AG20443 (cell line): ENCODE data around the gene SOAT2.

Experiments used
- DNase-seq: peaks from one replicate; pipeline ENCODE4 v3.0.0; 2012; ENCODE audit warnings: low spot score, mixed read lengths

Gene SOAT2

GRCh38 chr12:53065470-53065869 lies 37.8 kb upstream of the SOAT2 start:
- DNase-seq = no peak

DNA sequence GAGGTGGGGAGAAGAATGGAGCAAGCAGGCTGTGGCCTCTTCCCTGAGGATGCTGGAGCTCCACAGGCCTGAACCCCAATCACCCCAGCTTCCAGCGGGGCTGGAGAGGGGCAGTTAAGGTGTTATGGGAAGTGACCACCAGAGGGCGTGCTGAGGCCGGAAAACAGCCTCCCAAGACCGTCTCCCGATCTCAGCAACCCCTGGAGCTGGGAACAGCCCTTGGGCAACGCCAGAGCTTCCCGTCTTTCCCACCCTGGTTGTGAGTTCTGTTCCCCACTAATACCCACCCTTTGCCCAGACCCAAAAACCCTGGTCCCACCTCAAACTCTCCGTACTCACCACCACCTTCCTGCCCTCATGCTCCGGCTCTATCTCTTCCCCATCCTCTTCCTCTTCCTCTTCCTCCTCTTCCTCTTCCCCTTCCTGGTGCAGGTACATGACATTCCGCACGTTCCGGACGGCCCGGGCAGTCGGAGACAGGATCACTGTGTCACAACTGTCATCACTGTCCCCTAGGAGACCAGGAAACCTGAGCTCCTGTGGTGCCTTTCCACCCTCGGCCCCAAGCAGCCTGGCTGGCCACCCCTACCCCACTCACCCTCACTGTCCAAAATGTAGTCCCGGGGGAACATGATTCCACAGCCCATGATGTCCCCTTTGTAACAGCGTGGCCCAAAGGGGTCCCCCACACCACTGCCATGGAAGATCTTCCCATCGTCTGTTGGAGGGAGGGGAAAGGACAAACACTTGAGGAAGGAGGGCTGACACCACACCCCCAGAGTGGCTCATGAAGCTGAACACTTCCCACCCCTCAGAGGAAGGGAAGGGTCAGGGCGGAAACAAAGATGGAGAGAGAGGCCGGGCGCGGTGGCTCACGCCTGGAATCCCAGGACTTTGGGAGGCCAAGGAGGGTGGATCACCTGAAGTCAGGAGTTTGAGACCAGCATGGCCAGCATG lies 37.0 kb upstream of the SOAT2 start:
- DNase-seq = peak; percentile 92

DNA sequence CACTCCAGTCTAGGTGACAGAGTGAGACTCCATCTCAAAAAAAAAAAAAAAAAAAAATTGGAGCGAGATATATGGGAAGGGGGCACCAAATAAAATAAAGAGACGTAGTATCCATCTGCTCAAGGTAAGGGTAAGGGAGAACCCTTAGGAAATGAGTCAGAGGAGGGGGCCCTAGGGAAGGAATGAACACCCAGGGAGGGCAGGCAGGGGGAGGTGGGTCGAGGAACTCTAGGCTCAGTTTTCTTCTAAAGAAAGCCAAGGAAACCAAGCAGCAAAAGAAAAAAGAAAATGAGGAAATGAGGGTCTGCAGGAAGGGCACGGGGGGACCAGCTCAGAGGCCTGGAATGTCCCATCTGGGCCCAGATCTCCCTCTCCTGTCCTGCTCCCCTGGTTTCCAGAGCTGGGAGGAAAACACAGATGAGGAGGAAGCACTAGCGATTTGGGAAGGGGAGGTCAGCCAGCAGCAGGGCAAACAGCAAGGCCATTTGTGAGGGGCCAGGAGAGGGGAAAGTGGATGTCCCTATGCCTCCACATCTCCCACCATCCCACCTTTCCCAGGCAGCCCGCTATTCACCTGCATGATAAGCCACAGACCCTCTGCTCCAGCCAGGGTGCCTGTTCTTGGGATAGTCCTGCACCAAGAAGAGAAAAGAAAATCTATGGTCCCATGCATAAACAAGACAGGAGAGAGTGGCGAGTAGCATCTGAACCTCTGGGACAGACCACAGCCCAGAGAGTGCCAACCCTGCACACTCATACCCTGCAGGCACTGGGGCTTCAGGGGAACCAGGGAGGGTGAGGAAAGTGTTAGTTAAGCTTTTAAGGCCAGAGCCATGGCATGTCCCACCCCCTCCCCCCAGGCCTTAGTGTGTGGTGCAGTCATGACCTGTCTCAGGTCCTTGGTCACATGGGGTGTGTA lies 36.0 kb upstream of the SOAT2 start:
- no peak for DNase-seq

- DNase-seq = no peak
Measured at GRCh38 chr12:53067993-53068770, 35.1 kb upstream of the SOAT2 start.

GRCh38 chr12:53068811-53069585 lies 34.3 kb upstream of the SOAT2 start:
- no peak for DNase-seq

GRCh38 chr12:53069621-53070410 lies 33.5 kb upstream of the SOAT2 start:
- DNase-seq = no peak

- no peak for DNase-seq
Measured at GRCh38 chr12:53070877-53071492, 32.3 kb upstream of the SOAT2 start.

DNA sequence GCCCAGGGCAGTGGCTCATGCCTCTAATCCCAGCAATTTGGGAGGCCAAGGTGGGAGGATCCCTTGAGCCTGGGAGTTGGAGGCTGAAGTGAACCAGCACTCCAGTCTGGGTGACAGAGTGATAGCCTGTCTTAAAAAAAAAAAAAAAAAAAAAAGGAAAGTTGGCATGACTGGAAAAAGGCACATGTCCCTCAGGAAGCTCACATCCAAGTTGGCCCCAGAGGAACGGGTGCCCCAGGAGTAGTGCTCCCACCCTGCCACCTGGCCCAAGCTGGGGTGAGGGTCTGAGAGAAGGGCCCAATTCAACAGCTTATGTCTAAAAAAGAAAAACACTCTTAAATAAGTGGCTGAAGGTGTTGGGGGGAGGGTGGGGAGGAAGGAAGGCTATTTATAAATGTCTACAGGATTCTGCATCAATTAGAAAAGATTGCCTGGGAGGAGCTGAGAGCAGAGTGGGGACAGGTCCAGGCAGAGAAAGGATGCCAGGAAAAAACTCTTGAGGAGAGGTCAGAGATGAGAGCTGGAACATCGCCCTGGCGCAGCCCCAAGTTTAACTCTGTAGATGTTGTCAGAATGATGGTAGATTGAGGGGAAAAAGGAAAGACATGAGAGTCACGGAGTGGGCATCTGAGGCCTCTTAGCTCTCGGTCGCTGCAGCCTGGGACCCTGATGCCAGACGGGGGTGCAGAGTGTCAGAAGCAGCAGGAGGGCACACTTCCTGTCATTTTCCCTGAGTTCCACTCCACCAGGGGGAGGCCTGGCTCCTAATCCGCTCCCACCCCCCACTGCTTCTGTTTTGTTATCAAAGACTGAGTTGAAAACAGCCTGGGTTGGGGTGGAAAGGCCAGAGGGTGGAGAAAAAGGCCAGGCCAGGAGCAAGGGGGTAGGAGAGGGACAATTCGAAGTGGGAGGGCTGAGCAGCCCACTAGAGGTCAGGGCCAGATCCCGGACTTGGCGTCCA lies 31.4 kb upstream of the SOAT2 start:
- peak; percentile 49 for DNase-seq

- DNase-seq = no peak
Measured at GRCh38 chr12:53073881-53074280, 29.4 kb upstream of the SOAT2 start.

GRCh38 chr12:53074283-53074998 lies 28.8 kb upstream of the SOAT2 start:
- no peak for DNase-seq

GRCh38 chr12:53074999-53075370 lies 28.3 kb upstream of the SOAT2 start:
- no peak for DNase-seq

GRCh38 chr12:53076461-53076860 lies 26.8 kb upstream of the SOAT2 start:
- DNase-seq = no peak

DNA sequence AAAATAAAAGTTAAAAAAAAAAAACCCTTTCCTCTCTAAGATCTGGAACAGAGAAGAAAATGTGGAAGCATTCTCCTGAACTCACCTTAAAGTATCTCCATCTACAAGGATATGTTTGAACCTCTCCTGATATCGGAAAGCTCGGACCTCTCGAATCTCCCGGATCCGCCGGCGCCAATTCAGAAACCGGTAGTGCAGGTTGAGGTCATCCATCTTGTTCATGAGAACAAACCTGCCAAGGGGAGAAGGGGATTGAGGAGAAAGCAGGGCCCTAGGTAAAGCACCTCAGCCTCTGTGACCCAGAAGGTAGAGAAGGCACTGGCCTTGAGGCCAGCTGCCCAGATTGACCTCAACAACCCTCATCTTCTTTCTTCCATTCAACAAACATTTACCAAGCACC lies 26.3 kb upstream of the SOAT2 start:
- DNase-seq = no peak

DNA sequence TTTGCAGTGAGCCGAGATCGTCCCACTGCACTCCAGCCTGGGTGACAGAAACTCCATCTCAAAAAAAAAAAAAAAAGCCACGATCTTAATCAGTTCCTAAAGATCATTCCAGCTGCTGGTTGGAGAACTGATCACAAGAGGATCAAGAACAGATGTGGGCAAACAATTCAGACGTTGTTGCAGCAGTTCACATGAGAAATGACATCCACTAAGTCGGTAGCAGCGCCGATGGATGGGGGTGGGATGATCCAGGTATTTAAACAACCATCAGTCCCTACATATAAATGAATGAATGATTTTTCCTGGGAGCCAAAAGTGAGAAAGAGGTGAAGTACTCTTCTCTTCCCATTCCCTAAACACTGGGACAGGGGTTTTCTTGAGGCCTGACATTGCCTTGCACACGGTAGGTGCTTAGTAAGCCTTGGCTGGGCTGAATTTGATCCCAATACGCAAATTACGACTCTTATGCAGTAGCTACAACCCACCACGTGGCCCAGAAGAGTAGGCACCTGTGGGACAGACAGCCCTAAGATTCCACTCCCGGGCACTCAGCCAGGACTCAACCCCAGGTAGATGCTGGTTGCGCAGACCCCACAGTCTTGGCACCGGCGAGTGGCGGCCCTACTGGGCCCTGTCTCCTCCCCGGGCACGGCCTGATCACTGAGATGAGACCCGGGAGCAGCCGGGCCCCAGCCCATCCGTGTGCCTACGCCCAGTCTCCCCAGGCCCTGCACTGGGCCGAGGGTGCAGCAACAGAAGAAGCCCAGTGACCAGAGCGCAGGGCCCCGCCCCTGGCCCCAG lies 24.7 kb upstream of the SOAT2 start:
- DNase-seq = peak; percentile 17

GRCh38 chr12:53079226-53080117 lies 23.8 kb upstream of the SOAT2 start, which contains the start of gene SPRYD3:
Gene SPRYD3, minus strand, starts transcription at chr12:53079390. Its CDS starts 57 bp downstream, at chr12:53079333.
- peak; percentile 100 for DNase-seq

GRCh38 chr12:53082637-53083175 lies 20.6 kb upstream of the SOAT2 start:
- no peak for DNase-seq
